HEK293 (cell line): ENCODE measurements around the gene TMPRSS4.

Source experiments
- ZNF707 ChIP-seq: fragments of 450-650 bp; formaldehyde crosslinking; IDR thresholded peaks from 2 replicates; pipeline ENCODE4 v1.5.1; 2016; ENCODE audit warnings: missing biosample characterization, missing genetic modification characterization
- ZSCAN30 ChIP-seq: fragments of 450-650 bp; IDR thresholded peaks from 2 replicates; pipeline ENCODE4 v1.5.1; 2018; ENCODE audit warnings: missing biosample characterization, mild to moderate bottlenecking, missing genetic modification characterization, moderate library complexity
- TF ChIP-seq, protein P1 (sequence below): fragments of 450-650 bp; formaldehyde crosslinking; IDR thresholded peaks from 2 replicates; pipeline ENCODE4 v1.5.1; 2016; ENCODE audit warnings: missing biosample characterization, missing genetic modification characterization

DNA sequence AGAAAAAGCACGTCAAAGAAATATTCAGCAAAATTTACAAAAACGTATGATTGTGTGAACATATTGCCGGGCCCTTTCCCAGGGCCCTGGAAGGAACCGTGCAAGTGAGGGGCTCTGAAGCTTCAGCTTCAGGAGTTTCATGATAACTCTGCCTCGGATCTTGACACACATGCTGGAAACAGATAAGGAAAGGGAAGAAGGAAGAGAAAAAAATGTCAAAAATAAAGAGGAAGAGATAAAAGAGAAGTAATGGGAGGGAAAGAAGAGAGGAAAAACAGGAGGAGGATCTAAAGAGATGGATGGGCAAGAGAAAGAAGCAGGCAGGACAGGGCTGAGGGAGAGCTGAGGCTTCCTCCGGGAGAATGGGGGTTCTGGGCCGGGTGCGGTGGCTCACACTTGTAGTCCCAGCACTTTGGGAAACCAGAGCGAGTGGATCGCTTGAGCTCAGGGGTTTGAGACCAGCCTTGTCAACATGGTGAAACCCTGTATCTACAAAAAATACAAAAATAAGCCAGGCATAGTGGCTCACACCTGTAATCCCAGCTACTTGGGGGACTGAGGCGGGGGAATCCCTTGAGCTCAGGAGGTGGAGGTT, 2.7 kb upstream of the TMPRSS4 start:
- TF ChIP-seq ZNF707 (tag by site-specific recombination) (no peak), ZSCAN30 (tag by site-specific recombination) (no peak)
- TF ChIP-seq, protein P1, sequence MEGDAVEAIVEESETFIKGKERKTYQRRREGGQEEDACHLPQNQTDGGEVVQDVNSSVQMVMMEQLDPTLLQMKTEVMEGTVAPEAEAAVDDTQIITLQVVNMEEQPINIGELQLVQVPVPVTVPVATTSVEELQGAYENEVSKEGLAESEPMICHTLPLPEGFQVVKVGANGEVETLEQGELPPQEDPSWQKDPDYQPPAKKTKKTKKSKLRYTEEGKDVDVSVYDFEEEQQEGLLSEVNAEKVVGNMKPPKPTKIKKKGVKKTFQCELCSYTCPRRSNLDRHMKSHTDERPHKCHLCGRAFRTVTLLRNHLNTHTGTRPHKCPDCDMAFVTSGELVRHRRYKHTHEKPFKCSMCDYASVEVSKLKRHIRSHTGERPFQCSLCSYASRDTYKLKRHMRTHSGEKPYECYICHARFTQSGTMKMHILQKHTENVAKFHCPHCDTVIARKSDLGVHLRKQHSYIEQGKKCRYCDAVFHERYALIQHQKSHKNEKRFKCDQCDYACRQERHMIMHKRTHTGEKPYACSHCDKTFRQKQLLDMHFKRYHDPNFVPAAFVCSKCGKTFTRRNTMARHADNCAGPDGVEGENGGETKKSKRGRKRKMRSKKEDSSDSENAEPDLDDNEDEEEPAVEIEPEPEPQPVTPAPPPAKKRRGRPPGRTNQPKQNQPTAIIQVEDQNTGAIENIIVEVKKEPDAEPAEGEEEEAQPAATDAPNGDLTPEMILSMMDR (tag by site-specific recombination): no peak
